IPS-18a (cell line): Measurements from ENCODE around the gene STK11.

ENCODE experiments used
- H3K27ac ChIP-seq: one replicate; pipeline ENCODE4 v1.5.1; 2013; ENCODE audit warnings: low read length
- H3K27me3 ChIP-seq: one replicate; pipeline ENCODE4 v1.6.1; 2013; ENCODE audit warnings: mild to moderate bottlenecking, low read length; ENCODE audit not compliant: control insufficient read depth, insufficient read depth
- H3K36me3 ChIP-seq: one replicate; pipeline ENCODE4 v1.6.1; 2013; ENCODE audit warnings: low read depth, low read length; ENCODE audit not compliant: control insufficient read depth
- H3K4me1 ChIP-seq: one replicate; pipeline ENCODE4 v1.6.1; 2013; ENCODE audit warnings: low read depth, low read length; ENCODE audit not compliant: control insufficient read depth
- H3K4me3 ChIP-seq: one replicate; pipeline ENCODE4 v1.5.1; 2013; ENCODE audit warnings: low read length
- H3K9ac ChIP-seq: one replicate; pipeline ENCODE4 v1.6.1; 2013; ENCODE audit warnings: mild to moderate bottlenecking, low read length, moderate library complexity
- H3K9me3 ChIP-seq: one replicate; pipeline ENCODE4 v1.6.1; 2013; ENCODE audit warnings: low read depth, low read length; ENCODE audit not compliant: control insufficient read depth

The STK11 gene, protein sequence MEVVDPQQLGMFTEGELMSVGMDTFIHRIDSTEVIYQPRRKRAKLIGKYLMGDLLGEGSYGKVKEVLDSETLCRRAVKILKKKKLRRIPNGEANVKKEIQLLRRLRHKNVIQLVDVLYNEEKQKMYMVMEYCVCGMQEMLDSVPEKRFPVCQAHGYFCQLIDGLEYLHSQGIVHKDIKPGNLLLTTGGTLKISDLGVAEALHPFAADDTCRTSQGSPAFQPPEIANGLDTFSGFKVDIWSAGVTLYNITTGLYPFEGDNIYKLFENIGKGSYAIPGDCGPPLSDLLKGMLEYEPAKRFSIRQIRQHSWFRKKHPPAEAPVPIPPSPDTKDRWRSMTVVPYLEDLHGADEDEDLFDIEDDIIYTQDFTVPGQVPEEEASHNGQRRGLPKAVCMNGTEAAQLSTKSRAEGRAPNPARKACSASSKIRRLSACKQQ

DNA sequence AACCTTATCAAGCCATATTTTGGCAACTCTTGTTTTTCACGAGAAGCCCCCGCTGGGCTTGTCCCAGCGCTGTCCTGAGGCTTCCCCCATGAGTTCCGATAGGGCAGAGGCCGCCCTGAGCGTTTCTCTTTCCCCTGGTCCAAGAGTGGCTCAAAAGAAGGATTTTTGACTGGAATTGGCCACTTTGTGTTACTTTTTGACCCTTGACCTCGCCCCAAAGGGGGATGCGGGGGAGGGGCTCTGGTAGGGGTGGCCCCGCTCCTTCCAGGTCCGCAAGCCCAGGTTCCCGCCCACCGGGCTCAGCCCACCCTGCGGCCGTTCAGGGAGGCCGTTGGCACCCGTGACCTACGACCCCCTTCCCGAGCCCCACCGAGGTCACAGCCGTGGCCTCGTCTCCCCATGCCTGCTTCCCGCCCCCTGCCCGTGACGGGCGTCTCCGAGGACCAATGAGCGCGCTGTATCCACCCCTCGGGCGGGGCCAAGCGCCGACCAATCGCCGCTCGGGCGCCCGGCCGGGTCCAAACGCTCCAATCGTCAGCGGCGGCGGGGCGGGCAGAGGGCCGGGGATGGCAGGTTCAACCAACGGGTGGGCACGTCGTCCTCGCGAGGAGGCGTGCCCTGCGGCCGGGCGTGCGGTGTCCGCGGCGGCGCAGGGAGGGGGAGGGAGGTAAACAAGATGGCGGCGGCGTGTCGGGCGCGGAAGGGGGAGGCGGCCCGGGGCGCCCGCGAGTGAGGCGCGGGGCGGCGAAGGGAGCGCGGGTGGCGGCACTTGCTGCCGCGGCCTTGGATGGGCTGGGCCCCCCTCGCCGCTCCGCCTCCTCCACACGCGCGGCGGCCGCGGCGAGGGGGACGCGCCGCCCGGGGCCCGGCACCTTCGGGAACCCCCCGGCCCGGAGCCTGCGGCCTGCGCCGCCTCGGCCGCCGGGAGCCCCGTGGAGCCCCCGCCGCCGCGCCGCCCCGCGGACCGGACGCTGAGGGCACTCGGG, at the start of gene STK11:
STK11 (plus strand) TSS at position 665 of the 986 bp plus-strand sequence. CDS start 1,136 bp downstream, outside the sequence.
- H3K27ac ChIP-seq: peak within 1 kb of the TSS; percentile 87

DNA sequence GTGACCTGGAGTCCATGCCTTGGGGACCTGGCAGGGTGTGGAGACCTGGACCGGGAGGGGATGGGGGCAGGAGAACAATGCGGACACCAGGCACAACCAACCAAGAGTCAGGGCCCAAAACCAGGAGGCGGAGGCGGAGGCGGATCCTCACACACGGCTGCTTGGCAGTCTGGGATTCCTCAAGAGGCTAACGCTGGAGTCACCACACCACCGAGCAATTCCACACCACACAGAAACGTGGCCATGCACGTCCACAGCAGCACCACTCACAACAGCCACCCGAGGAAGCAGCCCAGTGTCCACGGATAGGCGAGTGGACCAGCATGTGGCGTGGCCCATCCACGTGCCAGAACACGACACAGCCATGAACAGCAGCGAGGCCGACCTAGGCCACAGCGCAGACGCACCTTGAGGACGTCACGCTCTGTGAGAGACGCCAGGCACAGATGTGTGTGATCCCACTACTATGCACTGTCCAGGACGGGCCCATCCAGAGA, 49.2 kb upstream of the STK11 start:
- Histone ChIP-seq H3K27me3 (no peaks in the 10 kb centered on the region), H3K36me3 (peaks cover 6% of the 10 kb centered on the region), H3K4me1 (no peaks in the 10 kb centered on the region), H3K9me3 (no peaks in the 10 kb centered on the region), H3K9ac (no peak overlapping the region), H3K4me3 (no peak overlapping the region), H3K27ac (no peak overlapping the region)

More for the DNA sequence above, at the start of gene STK11:
- H3K4me1 ChIP-seq: peaks cover 7% of the 10 kb centered on the region
- H3K4me3 ChIP-seq: peak within 1 kb of the TSS; percentile 68
- peak within 1 kb of the TSS; percentile 48 for H3K9ac ChIP-seq
- H3K36me3 ChIP-seq: no peaks in the 10 kb centered on the region
- H3K27me3 ChIP-seq: no peaks in the 10 kb centered on the region
- no peaks in the 10 kb centered on the region for H3K9me3 ChIP-seq

DNA sequence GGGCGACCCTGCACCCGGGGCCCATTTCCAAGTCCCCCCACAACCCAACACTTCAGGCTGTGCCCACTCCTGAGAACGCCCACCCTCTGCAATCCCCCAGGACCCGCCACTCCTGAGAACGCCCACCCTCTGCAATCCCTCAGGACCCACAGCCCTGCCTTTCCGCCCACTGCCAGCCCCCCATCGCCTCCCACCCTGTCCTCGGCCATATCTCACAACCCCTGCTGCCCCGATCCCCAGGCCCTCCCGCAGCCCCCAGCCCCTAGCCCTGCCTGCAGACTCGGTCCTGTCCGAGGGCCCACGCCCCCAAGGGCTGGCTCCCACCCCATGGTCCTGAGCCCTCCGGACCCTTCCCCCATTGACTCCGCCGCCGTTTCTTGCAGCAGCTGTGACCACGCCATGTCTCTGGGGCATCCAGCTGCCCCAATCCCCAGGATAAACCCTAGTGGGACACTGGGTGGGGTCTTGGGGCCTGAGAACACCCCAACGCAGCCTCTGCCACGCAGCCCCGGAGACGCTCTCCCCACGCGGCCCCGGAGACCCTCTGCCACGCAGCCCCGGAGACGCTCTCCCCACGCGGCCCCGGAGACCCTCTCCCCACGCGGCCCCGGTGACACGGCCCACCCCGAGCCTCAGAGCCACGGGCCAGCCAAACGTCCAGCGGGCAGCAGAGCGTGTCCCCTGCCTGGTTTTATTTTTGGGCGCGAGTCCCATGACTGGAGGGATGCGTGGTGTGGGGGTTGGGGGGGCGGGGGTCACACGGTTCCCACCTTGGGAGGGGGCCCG, 48.6 kb upstream of the STK11 start:
- Histone ChIP-seq H3K9ac (no peak overlapping the region), H3K4me3 (no peak overlapping the region), H3K9me3 (no peaks in the 10 kb centered on the region), H3K27me3 (no peaks in the 10 kb centered on the region), H3K36me3 (peaks cover 3% of the 10 kb centered on the region), H3K27ac (no peak overlapping the region), H3K4me1 (no peaks in the 10 kb centered on the region)

DNA sequence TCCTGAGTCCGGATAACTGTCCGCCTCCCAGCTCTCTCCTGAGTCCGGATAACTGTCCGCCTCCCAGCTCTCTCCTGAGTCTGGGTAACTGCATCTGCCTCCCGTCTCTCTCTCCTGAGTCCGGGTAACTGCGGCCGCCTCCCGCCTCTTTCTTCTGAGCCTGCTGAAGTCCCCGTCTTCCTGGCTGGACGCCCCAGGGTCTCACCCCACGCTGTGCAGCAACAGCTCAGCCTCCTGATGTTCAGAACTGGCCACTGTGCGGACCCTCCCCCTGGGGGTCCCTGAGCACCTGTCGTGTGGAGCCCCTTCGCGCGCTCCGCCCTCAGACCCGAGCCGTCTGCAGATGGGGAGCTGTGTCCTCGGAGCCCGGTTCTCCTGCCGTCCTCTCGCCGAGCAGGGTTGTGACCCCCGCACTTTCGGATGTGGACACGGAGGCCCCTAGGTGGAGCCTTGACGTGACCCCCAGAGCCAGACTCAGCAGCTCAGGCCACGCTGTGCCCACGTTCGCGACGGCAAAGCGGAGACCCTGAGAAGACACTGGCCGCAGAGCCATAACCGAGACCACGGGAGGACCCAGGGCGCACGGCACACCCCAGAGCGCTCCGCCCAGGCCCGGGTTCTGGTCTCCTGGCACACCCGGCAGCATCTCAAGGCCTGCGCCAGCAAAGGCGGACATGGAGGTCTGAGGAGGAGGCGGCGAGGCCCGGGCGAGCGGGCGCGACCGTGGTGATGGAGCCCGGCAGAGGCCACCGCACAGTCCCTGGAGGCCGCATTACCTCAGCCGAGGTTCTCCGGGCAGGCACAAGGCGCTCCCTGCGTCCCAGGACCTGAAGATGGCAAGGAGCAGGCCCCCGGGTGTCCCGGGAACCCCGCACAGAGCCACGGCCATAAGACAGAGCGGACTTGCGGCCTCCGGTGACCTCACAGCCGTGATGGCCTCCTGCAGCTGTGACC, 47.4 kb upstream of the STK11 start:
- Histone ChIP-seq H3K4me3 (no peak overlapping the region), H3K27ac (no peak overlapping the region), H3K9me3 (no peaks in the 10 kb centered on the region), H3K9ac (no peak overlapping the region), H3K27me3 (no peaks in the 10 kb centered on the region), H3K36me3 (no peaks in the 10 kb centered on the region), H3K4me1 (no peaks in the 10 kb centered on the region)

DNA sequence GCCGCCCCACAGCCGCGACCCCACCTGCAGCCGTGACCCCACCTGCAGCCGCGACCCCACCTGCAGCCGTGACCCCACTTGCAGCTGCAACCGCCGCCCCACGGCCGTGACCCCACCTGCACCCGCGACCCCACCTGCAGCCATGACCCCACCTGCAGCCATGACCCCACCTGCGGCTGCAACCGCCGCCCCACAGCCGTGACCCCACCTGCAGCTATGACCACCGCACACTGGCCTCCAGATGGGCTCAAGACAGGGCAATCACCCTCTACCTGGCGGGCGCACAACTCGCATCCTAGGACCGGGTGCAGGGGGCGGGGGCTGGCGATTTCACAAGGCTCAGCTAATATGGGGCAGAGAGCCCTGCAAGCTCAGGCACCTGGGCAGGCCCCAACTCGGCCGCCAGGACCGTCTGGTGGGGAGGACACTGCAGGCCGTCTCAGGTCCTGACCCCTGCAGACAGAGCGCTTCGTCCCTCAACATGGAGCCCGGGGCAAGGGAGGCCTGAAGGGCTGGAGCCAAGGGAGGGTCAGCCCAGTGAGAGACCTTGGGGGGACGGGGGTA, 46.6 kb upstream of the STK11 start:
- no peak overlapping the region for H3K4me3 ChIP-seq
- H3K4me1 ChIP-seq: no peaks in the 10 kb centered on the region

DNA sequence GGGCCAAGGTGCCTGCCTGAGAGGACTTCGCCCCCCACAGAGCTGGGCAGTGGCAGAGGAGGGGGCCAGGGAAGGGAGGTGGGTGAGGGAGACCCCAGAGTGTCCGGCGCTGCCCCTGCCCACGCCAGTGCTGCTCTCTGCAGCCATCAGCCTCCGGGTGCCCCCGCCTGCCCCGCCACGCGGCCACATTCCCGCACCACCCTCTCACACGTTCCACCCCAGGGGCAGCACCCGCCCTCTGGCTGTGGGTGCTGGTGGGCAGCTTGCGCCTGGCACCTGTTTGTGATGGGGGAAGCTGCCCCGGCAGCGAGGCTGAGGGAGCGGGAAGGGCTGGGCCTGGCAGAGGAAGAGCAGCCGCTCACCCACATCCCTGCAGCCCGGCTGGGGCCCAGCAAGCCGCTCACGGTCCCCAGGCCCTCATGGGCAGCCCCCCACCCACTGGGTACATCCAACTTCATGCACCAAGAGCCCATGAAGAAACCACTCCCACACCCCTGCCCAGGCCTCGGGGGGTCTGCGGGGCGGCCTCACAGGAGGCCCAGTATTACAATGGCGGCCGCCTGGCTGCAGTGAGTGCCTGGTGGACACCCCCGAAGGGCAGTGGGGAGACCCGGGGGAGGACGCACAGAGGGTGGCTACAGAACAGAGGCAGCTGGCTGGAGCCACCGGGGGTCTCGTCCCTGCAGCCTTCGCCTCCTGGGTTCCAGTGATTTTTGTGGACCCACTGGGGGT, 45.5 kb upstream of the STK11 start:
- Histone ChIP-seq H3K9me3 (no peaks in the 10 kb centered on the region), H3K27me3 (no peaks in the 10 kb centered on the region), H3K9ac (no peak overlapping the region), H3K27ac (no peak overlapping the region), H3K4me3 (no peak overlapping the region), H3K4me1 (no peaks in the 10 kb centered on the region), H3K36me3 (no peaks in the 10 kb centered on the region)

More for the DNA sequence above, 46.6 kb upstream of the STK11 start:
- no peaks in the 10 kb centered on the region for H3K36me3 ChIP-seq
- no peaks in the 10 kb centered on the region for H3K9me3 ChIP-seq
- H3K27me3 ChIP-seq: no peaks in the 10 kb centered on the region
- no peak overlapping the region for H3K9ac ChIP-seq
- no peak overlapping the region for H3K27ac ChIP-seq

DNA sequence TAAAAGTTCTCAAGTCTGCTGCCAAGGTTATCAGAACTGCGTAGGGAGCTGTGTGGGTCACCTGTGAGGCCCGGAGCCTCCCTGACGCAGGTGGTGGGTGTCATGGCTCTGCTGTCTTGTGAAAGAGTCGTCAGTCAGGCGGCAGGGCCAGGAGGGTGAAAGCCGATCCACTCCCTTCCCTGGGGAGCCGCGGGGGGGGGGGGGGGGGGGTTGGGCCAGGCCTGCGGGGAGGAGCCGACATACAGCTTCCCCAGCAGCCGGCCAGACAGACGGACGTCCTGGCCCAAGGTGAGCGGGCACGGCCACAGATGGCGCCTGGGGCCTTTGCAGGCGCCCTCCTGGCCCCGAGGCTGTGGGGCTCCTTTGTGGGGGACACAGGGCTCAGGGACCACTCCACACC, 43.9 kb upstream of the STK11 start:
- H3K9me3 ChIP-seq: no peaks in the 10 kb centered on the region
- no peaks in the 10 kb centered on the region for H3K4me1 ChIP-seq
- H3K27me3 ChIP-seq: no peaks in the 10 kb centered on the region
- H3K27ac ChIP-seq: no peak overlapping the region
- no peak overlapping the region for H3K9ac ChIP-seq
- no peaks in the 10 kb centered on the region for H3K36me3 ChIP-seq
- no peak overlapping the region for H3K4me3 ChIP-seq

DNA sequence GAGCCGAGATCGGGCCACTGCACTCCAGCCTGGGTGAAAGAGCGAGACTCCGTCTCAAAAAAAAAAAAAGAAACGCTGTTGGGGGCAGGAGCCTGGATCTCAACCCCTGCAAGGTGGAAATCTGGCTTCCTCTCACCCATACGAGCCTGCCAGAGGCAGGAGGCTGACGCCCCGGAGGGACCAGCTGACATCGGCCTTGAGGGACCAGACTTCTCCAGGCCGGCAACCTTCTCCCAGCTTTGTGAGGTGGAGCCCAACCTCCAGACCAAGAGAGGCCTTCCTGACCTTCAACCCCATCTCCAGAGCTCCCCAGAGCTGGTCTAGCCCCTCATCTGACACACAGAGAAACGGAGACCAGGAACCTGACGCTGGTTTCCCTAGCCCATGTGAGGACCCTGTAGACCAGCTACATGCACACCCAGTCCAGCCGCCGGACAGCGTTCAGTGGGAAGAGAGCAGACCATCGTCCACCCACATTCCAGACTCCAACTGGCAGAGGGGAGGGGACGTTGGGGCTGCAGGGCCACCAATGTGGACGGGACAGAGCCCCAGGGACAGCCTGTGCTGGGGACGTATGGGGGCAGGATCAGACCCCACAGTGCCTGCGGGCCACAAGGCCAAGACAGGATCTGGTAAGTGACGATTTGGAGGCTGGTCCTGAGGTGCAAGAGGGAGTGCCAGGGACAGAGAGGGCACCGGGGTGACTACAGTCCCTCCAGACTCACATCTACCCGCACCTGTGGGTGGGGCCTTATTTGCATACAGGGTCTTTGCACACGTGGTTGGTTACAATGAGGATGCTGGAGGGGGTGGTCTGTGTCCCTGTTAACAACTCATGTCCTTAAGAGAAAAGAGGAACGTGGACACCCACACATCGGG, 42.9 kb upstream of the STK11 start:
- no peaks in the 10 kb centered on the region for H3K27me3 ChIP-seq
- no peak overlapping the region for H3K27ac ChIP-seq

DNA sequence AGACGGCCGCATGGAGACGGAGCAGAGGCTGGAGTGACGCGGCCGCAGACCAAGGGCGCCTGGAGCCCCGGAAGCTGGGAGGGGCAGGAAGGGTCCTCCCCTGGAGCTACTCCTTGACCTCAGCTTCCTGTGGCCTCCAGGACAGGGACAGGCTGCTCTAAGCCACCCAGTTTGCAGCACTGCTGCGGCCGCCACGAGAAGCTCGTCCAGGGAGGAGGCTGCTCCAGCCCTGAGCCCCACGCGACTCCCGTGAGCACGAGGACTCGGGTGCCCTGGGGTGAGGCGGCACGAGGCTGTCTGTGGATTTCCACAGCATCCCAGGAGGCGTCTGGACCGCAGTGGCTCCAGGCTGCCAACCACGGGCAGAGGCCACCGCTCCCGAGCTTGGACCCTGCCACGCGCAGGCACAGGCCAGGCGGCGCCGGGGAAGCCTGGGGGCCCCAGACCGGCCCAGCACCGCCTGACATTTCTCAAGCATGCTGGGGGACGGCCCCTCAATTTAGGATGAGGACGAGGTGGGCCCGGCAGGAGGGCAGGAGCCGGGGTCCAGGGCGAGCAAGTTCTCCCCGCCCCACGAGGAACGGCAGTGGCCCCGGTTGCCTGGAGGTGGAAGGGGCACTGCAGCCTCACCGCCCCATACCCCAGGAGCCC, 42.2 kb upstream of the STK11 start:
- Histone ChIP-seq H3K4me3 (no peak overlapping the region), H3K27ac (no peak overlapping the region), H3K9ac (no peak overlapping the region), H3K36me3 (no peaks in the 10 kb centered on the region), H3K4me1 (no peaks in the 10 kb centered on the region), H3K27me3 (no peaks in the 10 kb centered on the region), H3K9me3 (no peaks in the 10 kb centered on the region)

More for the DNA sequence above, 42.9 kb upstream of the STK11 start:
- Histone ChIP-seq H3K36me3 (no peaks in the 10 kb centered on the region), H3K9me3 (no peaks in the 10 kb centered on the region), H3K4me1 (no peaks in the 10 kb centered on the region), H3K9ac (no peak overlapping the region), H3K4me3 (no peak overlapping the region)
